ENCODE data around the gene TENM3. TPM values are rescaled to one million over a fixed set of nuclear protein-coding genes. Genes with fewer than 3 reads are reported as not detected.

The TENM3 gene
- total and polyA plus RNA-seq, 12 donors, result 0.20 to 6.6 (median 3.5) TPM

- H3K27me3 ChIP-seq, result no peaks in the 10 kb centered on the region
- WGBS, 2 donors, result 65 to 70% methylated on average over 2 of the region's 2 CpGs
- intact Hi-C loops (cut with DNase I), result no loop called here
These were observed 356.9 kb downstream of the TENM3 start for GRCh38 chr4:182600093-182600492.

GRCh38 chr4:182600856-182601255, 357.7 kb downstream of the TENM3 start:
- 74 to 77% methylated on average over 8 of the region's 8 CpGs for WGBS, 2 donors
- Histone ChIP-seq H3K27me3 (no peaks in the 10 kb centered on the region), H3K4me3 (no peak overlapping the region), H3K4me1 (no peaks in the 10 kb centered on the region), H3K36me3 (no peaks in the 10 kb centered on the region), H3K9me3 (no peaks in the 10 kb centered on the region), H3K27ac (no peak overlapping the region)
- ATAC-seq (no peak), DNase-seq (no peak)
- TF ChIP-seq CTCF (IDR thresholded peaks at IDR 0.05), result no peak
- intact Hi-C loops (cut with DNase I), result no loop called here

More at GRCh38 chr4:182600093-182600492, 356.9 kb downstream of the TENM3 start:
- Histone ChIP-seq H3K4me3 (no peak overlapping the region), H3K36me3 (no peaks in the 10 kb centered on the region), H3K4me1 (no peaks in the 10 kb centered on the region), H3K27ac (no peak overlapping the region), H3K9me3 (no peaks in the 10 kb centered on the region)
- DNase-seq (no peak), ATAC-seq (no peak)
- TF ChIP-seq CTCF (IDR thresholded peaks at IDR 0.05), result no peak

- intact Hi-C loops (cut with DNase I), result no loop called here
- Histone ChIP-seq H3K4me1 (no peaks in the 10 kb centered on the region), H3K36me3 (no peaks in the 10 kb centered on the region), H3K9me3 (no peaks in the 10 kb centered on the region), H3K27ac (no peak overlapping the region), H3K27me3 (no peaks in the 10 kb centered on the region), H3K4me3 (no peak overlapping the region)
- no peak for DNase-seq
- WGBS, 2 donors, result 46 to 52% methylated on average over 2 of the region's 2 CpGs
- no peak for TF ChIP-seq CTCF (IDR thresholded peaks at IDR 0.05)
- ATAC-seq, result no peak
These were observed 361.0 kb downstream of the TENM3 start for GRCh38 chr4:182604161-182604622.

- H3K4me1 ChIP-seq, result no peaks in the 10 kb centered on the region
- WGBS, 2 donors, result 70 to 79% methylated on average over 4 of the region's 4 CpGs
- no peaks in the 10 kb centered on the region for H3K36me3 ChIP-seq
- intact Hi-C loops (cut with DNase I), result no loop called here
- DNase-seq (no peak), ATAC-seq (no peak)
- no peak overlapping the region for H3K27ac ChIP-seq
- H3K4me3 ChIP-seq, result no peak overlapping the region
- no peaks in the 10 kb centered on the region for H3K27me3 ChIP-seq
- H3K9me3 ChIP-seq, result no peaks in the 10 kb centered on the region
- no peak for TF ChIP-seq CTCF (IDR thresholded peaks at IDR 0.05)
These were observed 361.8 kb downstream of the TENM3 start for GRCh38 chr4:182604953-182605352.
